Neural progenitor cell (in vitro differentiated cells): ENCODE measurements around the gene MRC2.

Source experiments
- CTCF ChIP-seq: fragments of 200-600 bp; sonication (generic); IDR thresholded peaks from 2 replicates; pipeline ENCODE4 v1.5.1; 2017; ENCODE audit warnings: antibody characterized with exemption, mild to moderate bottlenecking
- EZH2 ChIP-seq: fragments of 200-600 bp; sonication (generic); IDR thresholded peaks from 2 replicates; pipeline ENCODE4 v1.6.1; 2017; ENCODE audit warnings: antibody characterized with exemption, mild to moderate bottlenecking, moderate library complexity
- EZH2phosphoT487 ChIP-seq: fragments of 200-600 bp; sonication (generic); IDR thresholded peaks from 2 replicates; pipeline ENCODE4 v1.6.1; 2017; ENCODE audit warnings: antibody characterized with exemption

GRCh38 chr17:62718429-62718828 lies 91.0 kb downstream of the MRC2 start:
- no peak for TF ChIP-seq CTCF
- TF ChIP-seq EZH2 = no peak
- TF ChIP-seq EZH2phosphoT487 = no peak
